Thyroid gland (tissue), 4 donors: ENCODE results near the gene PCDH20. TPM values are rescaled to one million over a fixed set of nuclear protein-coding genes. Genes with fewer than 3 reads are reported as not detected.

Source experiments
- DNase-seq, 2 donors: peaks; one replicate each; pipeline ENCODE4 v3.0.0-alpha.2; 2019
- H3K27ac ChIP-seq, 3 donors: fragments of 200-600 bp; sonication (generic); 1 replicate in 2 of 3; 2 replicates in 1 of 3; pipeline ENCODE4 v1.5.1; 2016 to 2019; ENCODE audit warnings: mild to moderate bottlenecking in 1 of 3, moderate library complexity in 1 of 3
- H3K27me3 ChIP-seq: fragments of 200-600 bp; sonication (generic); one replicate; pipeline ENCODE4 v1.5.1; 2019
- H3K36me3 ChIP-seq, 2 donors: fragments of 200-600 bp; sonication (generic); one replicate each; pipeline ENCODE4 v1.5.1; 2016 to 2019
- H3K4me1 ChIP-seq, 2 donors: fragments of 200-600 bp; sonication (generic); one replicate each; pipeline ENCODE4 v1.5.1; 2017 to 2019
- H3K4me3 ChIP-seq, 3 donors: fragments of 200-600 bp; sonication (generic); replicated peaks in 1 of 3; 1 replicate in 2 of 3; 2 replicates in 1 of 3; pipeline ENCODE4 v1.5.1; 2016; ENCODE audit warnings: mild to moderate bottlenecking in 1 of 3
- H3K9me3 ChIP-seq: fragments of 200-600 bp; sonication (generic); one replicate; pipeline ENCODE4 v1.5.1; 2017
- POLR2A ChIP-seq, 2 donors: fragments of 450-650 bp; IDR thresholded peaks; one replicate each; pipeline ENCODE4 v1.6.1; 2017; ENCODE audit warnings: antibody characterized with exemption in 2 of 2, mild to moderate bottlenecking in 2 of 2, moderate library complexity in 1 of 2
- WGBS, 2 donors: methylation state at CpG; one replicate each; pipeline ENCODE4 v1.1.5; 2017; 5-methylcytosine and 5-hydroxymethylcytosine counted together
- intact Hi-C: fragments of 100-400 bp; cut with DNase I; formaldehyde crosslinking; loops from one replicate; pipeline ENCODE4 v1.15.1; 2023
- total RNA-seq, 4 donors: library from RNA; depleted of rRNA; stranded (reverse); fragments of >200 nt; gene quantifications; one replicate each; pipeline ENCODE4 v1.2.3, GENCODE V29; 2016
- TF ChIP-seq, protein P1 (sequence below), 6 experiments: fragments of 200-600 bp in 3 of 6; fragments of 450-650 bp in 3 of 6; sonication (generic) in 3 of 6; IDR thresholded peaks; one replicate each; pipeline ENCODE4 v1.5.1; 2016 to 2019; ENCODE audit warnings: antibody characterized with exemption in 6 of 6, mild to moderate bottlenecking in 2 of 6, inconsistent platforms in 1 of 6, moderate library complexity in 1 of 6

PCDH20 gene, protein sequence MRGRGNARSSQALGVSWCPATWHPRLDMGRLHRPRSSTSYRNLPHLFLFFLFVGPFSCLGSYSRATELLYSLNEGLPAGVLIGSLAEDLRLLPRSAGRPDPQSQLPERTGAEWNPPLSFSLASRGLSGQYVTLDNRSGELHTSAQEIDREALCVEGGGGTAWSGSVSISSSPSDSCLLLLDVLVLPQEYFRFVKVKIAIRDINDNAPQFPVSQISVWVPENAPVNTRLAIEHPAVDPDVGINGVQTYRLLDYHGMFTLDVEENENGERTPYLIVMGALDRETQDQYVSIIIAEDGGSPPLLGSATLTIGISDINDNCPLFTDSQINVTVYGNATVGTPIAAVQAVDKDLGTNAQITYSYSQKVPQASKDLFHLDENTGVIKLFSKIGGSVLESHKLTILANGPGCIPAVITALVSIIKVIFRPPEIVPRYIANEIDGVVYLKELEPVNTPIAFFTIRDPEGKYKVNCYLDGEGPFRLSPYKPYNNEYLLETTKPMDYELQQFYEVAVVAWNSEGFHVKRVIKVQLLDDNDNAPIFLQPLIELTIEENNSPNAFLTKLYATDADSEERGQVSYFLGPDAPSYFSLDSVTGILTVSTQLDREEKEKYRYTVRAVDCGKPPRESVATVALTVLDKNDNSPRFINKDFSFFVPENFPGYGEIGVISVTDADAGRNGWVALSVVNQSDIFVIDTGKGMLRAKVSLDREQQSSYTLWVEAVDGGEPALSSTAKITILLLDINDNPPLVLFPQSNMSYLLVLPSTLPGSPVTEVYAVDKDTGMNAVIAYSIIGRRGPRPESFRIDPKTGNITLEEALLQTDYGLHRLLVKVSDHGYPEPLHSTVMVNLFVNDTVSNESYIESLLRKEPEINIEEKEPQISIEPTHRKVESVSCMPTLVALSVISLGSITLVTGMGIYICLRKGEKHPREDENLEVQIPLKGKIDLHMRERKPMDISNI
- 1 to 10 TPM in 1 of 4 donors, under 1 TPM in 3; 0.11 to 1.1 (median 0.55) TPM for total RNA-seq

DNA sequence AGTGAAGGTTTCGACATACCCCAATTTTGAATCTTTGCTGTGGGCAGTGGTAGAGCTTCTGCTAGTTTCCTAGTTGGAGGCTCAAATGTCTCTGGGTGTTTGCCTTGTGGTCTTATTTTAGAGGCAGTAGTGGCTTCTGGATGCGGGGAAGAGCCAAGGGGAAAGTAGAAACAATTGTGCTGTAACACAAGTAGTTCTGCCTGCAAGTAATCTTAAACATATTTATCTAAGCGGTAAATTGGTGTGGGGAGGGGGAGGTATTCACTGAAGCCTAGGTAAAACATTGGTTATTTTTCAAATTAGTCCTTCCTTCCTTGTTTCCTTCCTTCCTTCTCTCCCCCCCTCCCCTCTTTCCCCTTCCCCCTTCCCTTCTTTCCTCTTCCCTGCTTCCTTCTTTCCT, at the start of gene PCDH20:
PCDH20 (minus strand) TSS at position 101 of the 400 bp plus-strand sequence. CDS start 691 bp downstream, outside the sequence.
- intact Hi-C loops = no loop called here
- Histone ChIP-seq H3K9me3 (no peaks in the 10 kb centered on the region), H3K4me3 (peak within 1 kb of the TSS in 2 of 3 donors; percentile 1 to 26), H3K36me3 (no peaks in the 10 kb centered on the region), H3K27me3 (no peaks in the 10 kb centered on the region), H3K4me1 (peaks cover 0 to 7% of the 10 kb centered on the region in 2 donors), H3K27ac (no peak within 1 kb of the TSS)
- TF ChIP-seq, protein P1, sequence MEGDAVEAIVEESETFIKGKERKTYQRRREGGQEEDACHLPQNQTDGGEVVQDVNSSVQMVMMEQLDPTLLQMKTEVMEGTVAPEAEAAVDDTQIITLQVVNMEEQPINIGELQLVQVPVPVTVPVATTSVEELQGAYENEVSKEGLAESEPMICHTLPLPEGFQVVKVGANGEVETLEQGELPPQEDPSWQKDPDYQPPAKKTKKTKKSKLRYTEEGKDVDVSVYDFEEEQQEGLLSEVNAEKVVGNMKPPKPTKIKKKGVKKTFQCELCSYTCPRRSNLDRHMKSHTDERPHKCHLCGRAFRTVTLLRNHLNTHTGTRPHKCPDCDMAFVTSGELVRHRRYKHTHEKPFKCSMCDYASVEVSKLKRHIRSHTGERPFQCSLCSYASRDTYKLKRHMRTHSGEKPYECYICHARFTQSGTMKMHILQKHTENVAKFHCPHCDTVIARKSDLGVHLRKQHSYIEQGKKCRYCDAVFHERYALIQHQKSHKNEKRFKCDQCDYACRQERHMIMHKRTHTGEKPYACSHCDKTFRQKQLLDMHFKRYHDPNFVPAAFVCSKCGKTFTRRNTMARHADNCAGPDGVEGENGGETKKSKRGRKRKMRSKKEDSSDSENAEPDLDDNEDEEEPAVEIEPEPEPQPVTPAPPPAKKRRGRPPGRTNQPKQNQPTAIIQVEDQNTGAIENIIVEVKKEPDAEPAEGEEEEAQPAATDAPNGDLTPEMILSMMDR (IDR thresholded peaks at IDR 0.05) = no peak
- no peak for TF ChIP-seq POLR2A (IDR thresholded peaks at IDR 0.05)
- WGBS, 2 donors = 19 to 34% methylated on average over 3 of the region's 3 CpGs
- DNase-seq = no peak

DNA sequence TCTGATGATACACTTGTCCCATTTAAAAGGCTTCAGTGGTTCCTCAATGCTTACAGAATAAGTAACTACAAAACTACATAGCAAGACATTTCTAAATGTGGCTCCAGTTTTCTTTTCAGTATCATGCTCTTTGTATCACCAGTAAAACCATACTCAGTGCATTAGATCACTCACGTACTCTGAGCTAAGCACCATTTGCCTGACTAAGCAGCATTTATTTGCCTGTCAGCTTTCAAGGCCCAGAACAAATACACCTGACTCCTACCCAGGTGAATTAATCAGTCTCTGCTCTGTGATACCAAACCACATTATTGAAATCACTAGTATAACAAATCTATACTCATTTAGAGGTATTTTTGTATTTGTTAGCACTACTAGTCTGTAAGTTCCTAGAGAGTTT, 47.4 kb upstream of the PCDH20 start:
- Histone ChIP-seq H3K27me3 (no peaks in the 10 kb centered on the region), H3K4me1 (no peaks in the 10 kb centered on the region), H3K9me3 (no peaks in the 10 kb centered on the region), H3K4me3 (no peak overlapping the region), H3K36me3 (no peaks in the 10 kb centered on the region), H3K27ac (no peak overlapping the region)
- intact Hi-C loops = no loop called here
- WGBS, 2 donors = 79 to 91% methylated on average over 1 of the region's 1 CpG
- TF ChIP-seq, protein P1 (IDR thresholded peaks at IDR 0.05) = no peak
- TF ChIP-seq POLR2A (IDR thresholded peaks at IDR 0.05) = no peak
- no peak for DNase-seq

DNA sequence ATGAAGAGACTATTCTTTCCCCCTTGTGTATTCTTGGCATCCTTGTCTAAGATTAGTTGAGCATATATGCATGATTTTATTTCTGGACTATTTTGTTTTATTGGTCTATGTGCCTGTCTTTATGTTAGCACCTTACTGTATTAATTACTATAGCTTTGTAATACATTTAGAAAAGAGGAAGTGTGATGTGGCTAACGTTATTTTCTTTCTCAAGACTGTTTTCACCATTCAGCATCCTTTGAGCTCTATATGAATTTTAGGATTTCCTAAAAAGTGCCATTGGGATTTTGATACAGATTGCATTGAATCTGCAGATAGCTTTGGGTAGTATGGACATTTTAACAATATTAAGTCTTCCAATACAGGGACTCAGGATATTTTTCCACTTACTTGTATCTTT, 37.5 kb upstream of the PCDH20 start:
- intact Hi-C loops = no loop called here
- no peak for DNase-seq
- TF ChIP-seq, protein P1 (IDR thresholded peaks at IDR 0.05) = no peak
- TF ChIP-seq POLR2A (IDR thresholded peaks at IDR 0.05) = no peak
- no peak overlapping the region for H3K27ac ChIP-seq
- no peak overlapping the region for H3K4me3 ChIP-seq
- H3K27me3 ChIP-seq = no peaks in the 10 kb centered on the region
- H3K9me3 ChIP-seq = no peaks in the 10 kb centered on the region
- 72% methylated on average over 1 of the region's 1 CpG for WGBS, 2 donors
- no peaks in the 10 kb centered on the region for H3K36me3 ChIP-seq
- no peaks in the 10 kb centered on the region for H3K4me1 ChIP-seq

DNA sequence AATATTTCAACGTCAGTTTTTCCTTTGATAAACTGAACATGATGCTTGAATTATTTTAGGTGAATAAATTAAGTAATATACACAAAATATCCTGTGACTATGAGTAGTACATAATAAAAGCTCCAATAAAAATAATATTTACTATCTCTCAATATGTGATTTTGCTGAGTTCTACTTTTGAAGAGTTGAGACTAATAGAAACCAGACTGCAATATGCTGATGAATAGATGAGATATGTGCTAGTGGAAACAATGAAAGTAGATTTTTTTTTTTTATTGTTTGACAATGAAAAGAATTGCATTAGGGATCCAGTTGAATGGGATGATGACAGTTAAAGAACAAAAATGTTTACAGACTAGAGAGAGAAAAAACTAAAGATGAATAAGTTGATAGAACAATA, 16.4 kb upstream of the PCDH20 start:
- no peak for DNase-seq
- H3K36me3 ChIP-seq = no peaks in the 10 kb centered on the region
- H3K4me3 ChIP-seq = no peak overlapping the region
- 87 to 92% methylated on average over 1 of the region's 1 CpG for WGBS, 2 donors
- H3K4me1 ChIP-seq = no peaks in the 10 kb centered on the region
- H3K9me3 ChIP-seq = no peaks in the 10 kb centered on the region
- intact Hi-C loops = no loop called here
- no peaks in the 10 kb centered on the region for H3K27me3 ChIP-seq
- TF ChIP-seq, protein P1 (IDR thresholded peaks at IDR 0.05) = no peak
- no peak for TF ChIP-seq POLR2A (IDR thresholded peaks at IDR 0.05)
- no peak overlapping the region for H3K27ac ChIP-seq
